Osteoblast (primary cell): Measurements from ENCODE around the gene PDCD1LG2. TPM values are rescaled to one million over a fixed set of nuclear protein-coding genes. Genes with fewer than 3 reads are reported as not detected.

Experiments used
- DNase-seq: peaks from one replicate; pipeline ENCODE4 v3.0.0; 2011; ENCODE audit warnings: low spot score, mixed read lengths; ENCODE audit not compliant: insufficient read length; ENCODE audit errors: missing footprints
- H2AFZ ChIP-seq: 2 replicates; pipeline ENCODE4 v1.6.0; 2011; ENCODE audit warnings: mild to moderate bottlenecking, low read length
- H3K27ac ChIP-seq: 2 replicates; pipeline ENCODE4 v1.5.1; 2011; ENCODE audit warnings: mild to moderate bottlenecking, low read depth, low read length, moderate library complexity
- H3K27me3 ChIP-seq: 2 replicates; pipeline ENCODE4 v1.6.0; 2012; ENCODE audit warnings: mild to moderate bottlenecking, control low read depth, inconsistent platforms, low read length, moderate library complexity; ENCODE audit not compliant: insufficient read depth
- H3K36me3 ChIP-seq: 2 replicates; pipeline ENCODE4 v1.5.1; 2011; ENCODE audit warnings: mild to moderate bottlenecking, low read length, control low read depth, moderate library complexity; ENCODE audit not compliant: insufficient read depth
- H3K4me1 ChIP-seq: 2 replicates; pipeline ENCODE4 v1.5.1; 2011; ENCODE audit warnings: mild to moderate bottlenecking, low read length, control low read depth, moderate library complexity; ENCODE audit not compliant: insufficient read depth
- H3K4me2 ChIP-seq: 2 replicates; pipeline ENCODE4 v1.6.0; 2011; ENCODE audit warnings: mild to moderate bottlenecking, low read length; ENCODE audit not compliant: insufficient read depth
- H3K4me3 ChIP-seq: fragments of 200-600 bp; sonication (generic); 3 replicates; pipeline ENCODE4 v1.5.1; 2012; ENCODE audit warnings: mild to moderate bottlenecking, low read length, inconsistent platforms; ENCODE audit not compliant: insufficient read depth
- H3K79me2 ChIP-seq: 2 replicates; pipeline ENCODE4 v1.6.0; 2012; ENCODE audit warnings: mild to moderate bottlenecking, low read length, control low read depth, inconsistent platforms; ENCODE audit not compliant: insufficient read depth
- H3K9me3 ChIP-seq: 2 replicates; pipeline ENCODE4 v1.5.1; 2011; ENCODE audit warnings: low read depth, low read length, control low read depth
- H4K20me1 ChIP-seq: 2 replicates; pipeline ENCODE4 v1.6.0; 2012; ENCODE audit warnings: mild to moderate bottlenecking, low read length, control low read depth; ENCODE audit not compliant: insufficient read depth
- CTCF ChIP-seq: IDR thresholded peaks from 2 replicates; pipeline ENCODE4 v1.5.1; 2011; ENCODE audit warnings: mild to moderate bottlenecking, low read depth, low read length, moderate library complexity; ENCODE audit errors: extremely low read depth
- total RNA-seq: library from RNA; depleted of rRNA; stranded (reverse); fragments of >200 nt; gene quantifications from 2 replicates; pipeline ENCODE4 v1.2.3, GENCODE V29; 2012

The PDCD1LG2 gene
- total RNA-seq, 1 donor = 4.7 TPM

GRCh38 chr9:5596173-5596572 lies 85.8 kb downstream of the PDCD1LG2 start:
- Histone ChIP-seq H4K20me1 (no peaks in the 10 kb centered on the region), H3K4me1 (no peaks in the 10 kb centered on the region), H3K27me3 (no peaks in the 10 kb centered on the region), H3K9me3 (no peaks in the 10 kb centered on the region), H3K36me3 (no peaks in the 10 kb centered on the region), H2AFZ (no peak overlapping the region), H3K4me2 (no peak overlapping the region), H3K4me3 (no peak overlapping the region), H3K27ac (no peak overlapping the region), H3K79me2 (no peaks in the 10 kb centered on the region)
- TF ChIP-seq CTCF = no peak
- no peak for DNase-seq

- peak overlapping the region; percentile 90 for H2AFZ ChIP-seq
Measured at GRCh38 chr9:5608298-5609225, 98.2 kb downstream of the PDCD1LG2 start.

GRCh38 chr9:5609226-5609596 lies 98.9 kb downstream of the PDCD1LG2 start:
- Histone ChIP-seq H3K36me3 (no peaks in the 10 kb centered on the region), H3K27me3 (no peaks in the 10 kb centered on the region), H4K20me1 (no peaks in the 10 kb centered on the region), H3K4me1 (peaks cover 13% of the 10 kb centered on the region), H3K79me2 (no peaks in the 10 kb centered on the region), H3K4me3 (peak overlapping the region; percentile 70), H3K9me3 (no peaks in the 10 kb centered on the region), H3K4me2 (peak overlapping the region; percentile 90), H3K27ac (peak overlapping the region; percentile 53), H2AFZ (peak overlapping the region; percentile 90)
- no peak for DNase-seq
- TF ChIP-seq CTCF = no peak

More at GRCh38 chr9:5608298-5609225, 98.2 kb downstream of the PDCD1LG2 start:
- H3K27ac ChIP-seq = peak overlapping the region; percentile 53
- no peaks in the 10 kb centered on the region for H4K20me1 ChIP-seq
- H3K79me2 ChIP-seq = no peaks in the 10 kb centered on the region
- H3K4me2 ChIP-seq = peak overlapping the region; percentile 90
- no peaks in the 10 kb centered on the region for H3K27me3 ChIP-seq
- peak overlapping the region; percentile 70 for H3K4me3 ChIP-seq
- H3K9me3 ChIP-seq = no peaks in the 10 kb centered on the region
- TF ChIP-seq CTCF = peak; percentile 8
- H3K4me1 ChIP-seq = peaks cover 13% of the 10 kb centered on the region
- H3K36me3 ChIP-seq = no peaks in the 10 kb centered on the region
- DNase-seq = no peak

GRCh38 chr9:5610491-5610890 lies 100.2 kb downstream of the PDCD1LG2 start:
- no peaks in the 10 kb centered on the region for H3K79me2 ChIP-seq
- no peak for TF ChIP-seq CTCF
- no peak for DNase-seq
- no peak overlapping the region for H3K4me3 ChIP-seq
- H3K27ac ChIP-seq = no peak overlapping the region
- H3K4me1 ChIP-seq = peaks cover 13% of the 10 kb centered on the region
- H3K36me3 ChIP-seq = no peaks in the 10 kb centered on the region
- no peak overlapping the region for H2AFZ ChIP-seq
- H3K27me3 ChIP-seq = no peaks in the 10 kb centered on the region
- no peak overlapping the region for H3K4me2 ChIP-seq
- no peaks in the 10 kb centered on the region for H4K20me1 ChIP-seq
- H3K9me3 ChIP-seq = no peaks in the 10 kb centered on the region
